ENCODE results near the gene EYS.

DNA sequence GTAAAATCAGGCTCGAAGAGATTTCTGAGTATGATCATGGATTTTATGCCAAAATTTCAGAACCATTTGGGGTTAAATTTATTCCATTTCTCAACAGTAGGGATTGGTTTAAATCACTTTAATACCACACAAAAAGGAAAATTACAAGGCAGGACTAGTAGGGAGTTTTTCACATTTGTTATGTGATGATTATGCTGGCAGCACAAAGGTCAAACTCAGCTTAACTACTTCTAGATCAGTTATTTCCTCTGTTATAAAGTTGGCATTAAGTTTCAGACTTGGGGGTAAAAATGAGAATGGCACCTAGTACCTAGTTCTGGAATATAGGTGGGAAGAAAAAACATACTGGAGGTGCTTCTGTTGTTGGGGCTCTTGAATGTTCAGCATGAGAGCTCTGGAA, 2031.9 kb downstream of the EYS start:
- TF ChIP-seq ZNF205 (CRISPR knock-in tag; IDR thresholded peaks at IDR 0.05) (no peak), ZSCAN9 (CRISPR knock-in tag; IDR thresholded peaks at IDR 0.05; ENCODE audit: borderline replicate concordance) (no peak), CTCF (CRISPR knock-in tag; IDR thresholded peaks at IDR 0.05) (no peak), CREM (IDR thresholded peaks at IDR 0.05) (no peak), CREM (CRISPR knock-in tag; IDR thresholded peaks at IDR 0.05) (no peak)
- TF ChIP-seq, protein P1, sequence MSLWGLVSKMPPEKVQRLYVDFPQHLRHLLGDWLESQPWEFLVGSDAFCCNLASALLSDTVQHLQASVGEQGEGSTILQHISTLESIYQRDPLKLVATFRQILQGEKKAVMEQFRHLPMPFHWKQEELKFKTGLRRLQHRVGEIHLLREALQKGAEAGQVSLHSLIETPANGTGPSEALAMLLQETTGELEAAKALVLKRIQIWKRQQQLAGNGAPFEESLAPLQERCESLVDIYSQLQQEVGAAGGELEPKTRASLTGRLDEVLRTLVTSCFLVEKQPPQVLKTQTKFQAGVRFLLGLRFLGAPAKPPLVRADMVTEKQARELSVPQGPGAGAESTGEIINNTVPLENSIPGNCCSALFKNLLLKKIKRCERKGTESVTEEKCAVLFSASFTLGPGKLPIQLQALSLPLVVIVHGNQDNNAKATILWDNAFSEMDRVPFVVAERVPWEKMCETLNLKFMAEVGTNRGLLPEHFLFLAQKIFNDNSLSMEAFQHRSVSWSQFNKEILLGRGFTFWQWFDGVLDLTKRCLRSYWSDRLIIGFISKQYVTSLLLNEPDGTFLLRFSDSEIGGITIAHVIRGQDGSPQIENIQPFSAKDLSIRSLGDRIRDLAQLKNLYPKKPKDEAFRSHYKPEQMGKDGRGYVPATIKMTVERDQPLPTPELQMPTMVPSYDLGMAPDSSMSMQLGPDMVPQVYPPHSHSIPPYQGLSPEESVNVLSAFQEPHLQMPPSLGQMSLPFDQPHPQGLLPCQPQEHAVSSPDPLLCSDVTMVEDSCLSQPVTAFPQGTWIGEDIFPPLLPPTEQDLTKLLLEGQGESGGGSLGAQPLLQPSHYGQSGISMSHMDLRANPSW (CRISPR knock-in tag; IDR thresholded peaks at IDR 0.05; ENCODE audit: borderline replicate concordance): no peak

Measured in HepG2 (cell line).